HG02798 (cell line): ENCODE measurements around the gene WDR1.
A peak's percentile ranks its signal among the peaks of the same experiment; 100 is the strongest.
"Not testable (repeated sequence)": the region's sequence is repeated elsewhere in the genome, so short reads cannot be mapped to it uniquely, and the experiment has no call there.

ENCODE experiments used
- ATAC-seq: cut with Tn5 transposase; IDR thresholded peaks from one replicate; pipeline ENCODE4 v1.9.1; 2021; ENCODE audit warnings: mild to moderate bottlenecking; ENCODE audit not compliant: unreplicated experiment, poor library complexity

WDR1 gene

GRCh38 chr4:10134141-10134540, 17.5 kb upstream of the WDR1 start:
- ATAC-seq = no peak

GRCh38 chr4:10131202-10131601, 14.6 kb upstream of the WDR1 start:
- ATAC-seq = no peak

GRCh38 chr4:10130178-10130888, 13.7 kb upstream of the WDR1 start:
- ATAC-seq = no peak

- no peak for ATAC-seq
Observed at GRCh38 chr4:10129196-10130177, 12.9 kb upstream of the WDR1 start.

- no peak for ATAC-seq
Observed at GRCh38 chr4:10128761-10129160, 12.2 kb upstream of the WDR1 start.

GRCh38 chr4:10127531-10127930, 10.9 kb upstream of the WDR1 start:
- not testable (repeated sequence) for ATAC-seq

- no peak for ATAC-seq
Observed at GRCh38 chr4:10124167-10124930, 7.8 kb upstream of the WDR1 start.

- ATAC-seq = no peak
Observed at GRCh38 chr4:10123227-10124101, 6.9 kb upstream of the WDR1 start.

GRCh38 chr4:10122236-10122932, 5.8 kb upstream of the WDR1 start:
- ATAC-seq = no peak

GRCh38 chr4:10121568-10122208, 5.1 kb upstream of the WDR1 start:
- ATAC-seq = no peak

GRCh38 chr4:10120943-10121567, 4.5 kb upstream of the WDR1 start:
- ATAC-seq = no peak

GRCh38 chr4:10119773-10120172, 3.2 kb upstream of the WDR1 start:
- ATAC-seq = no peak

GRCh38 chr4:10119278-10119677, 2.7 kb upstream of the WDR1 start:
- no peak for ATAC-seq

- no peak for ATAC-seq
Observed at GRCh38 chr4:10118048-10119004, 1.7 kb upstream of the WDR1 start.

GRCh38 chr4:10117359-10118047, 904 bp upstream of the WDR1 start:
- no peak for ATAC-seq

GRCh38 chr4:10115797-10116568, 616 bp downstream of the WDR1 start:
- ATAC-seq = peak; percentile 44
